ENCODE results near the gene PLEKHS1. TPM values are rescaled to one million over a fixed set of nuclear protein-coding genes. Genes with fewer than 3 reads are reported as not detected.

Gene PLEKHS1
- total RNA-seq, 1 experiment from 2014 or later = not detected

GRCh38 chr10:113742466-113742865, 9.0 kb upstream of the PLEKHS1 start:
- no peak overlapping the region for H2AFZ ChIP-seq (ENCODE audit: low read depth, low read length, poor library complexity, severe bottlenecking)
- ChIA-PET POLR2A (no interaction called here), RAD21 (ENCODE audit: low non-redundant PET in 1 of 2, low total read pairs in 2 of 2, uncharacterized antibody in 2 of 2, unreplicated experiment in 2 of 2) (interaction anchor here in 1 of 2 experiments (0.6 kb wide), 1 partner anchor 370 kb away, joined by 4 read pairs; no protein-coding TSS in a partner anchor), CTCF (no interaction called here)
- intact Hi-C loops (cut with micrococcal nuclease) = no loop called here
- no peak overlapping the region for H3K4me3 ChIP-seq (replicated peaks in 1 of 2; ENCODE audit: low read depth in 1 of 2, low read length in 2 of 2)
- H3K4me1 ChIP-seq (ENCODE audit: control insufficient read depth in 1 of 2, insufficient read depth in 2 of 2, low read length in 2 of 2) = peaks cover 0 to 4% of the 10 kb centered on the region in 2 experiments; a peak in 1 of 4 replicates
- no peak for TF ChIP-seq FOSL1 (IDR thresholded peaks at IDR 0.05; ENCODE audit: low read depth)
- TF ChIP-seq SIN3A (IDR thresholded peaks at IDR 0.05; ENCODE audit: low read depth) = no peak
- TF ChIP-seq ZBTB33 (IDR thresholded peaks at IDR 0.05; ENCODE audit: extremely low read depth, insufficient replicate concordance, low read length) = no peak
- no peak for TF ChIP-seq ZFX (IDR thresholded peaks at IDR 0.05)
- TF ChIP-seq ATF3 (IDR thresholded peaks at IDR 0.05) = no peak
- no peak for TF ChIP-seq POLR2A (IDR thresholded peaks at IDR 0.05; ENCODE audit: borderline replicate concordance, extremely low read depth, insufficient read depth, insufficient read length)
- TF ChIP-seq MAX (IDR thresholded peaks at IDR 0.05) = no peak
- TF ChIP-seq SRF (IDR thresholded peaks at IDR 0.05; ENCODE audit: low read depth) = no peak
- no peak for TF ChIP-seq CBX3 (IDR thresholded peaks at IDR 0.05; ENCODE audit: low read depth)
- TF ChIP-seq SP1 (IDR thresholded peaks at IDR 0.05; ENCODE audit: low read depth) = no peak
- no peak for TF ChIP-seq CTCF (IDR thresholded peaks at IDR 0.05 in 2 of 3, conservative IDR thresholded peaks at IDR 0.05 in 1 of 3; ENCODE audit: borderline replicate concordance in 1 of 3, insufficient read depth in 1 of 3, low read depth in 2 of 3, low read length in 2 of 3)
- TF ChIP-seq YY1 (IDR thresholded peaks at IDR 0.05; ENCODE audit: extremely low read depth, insufficient replicate concordance, low read depth, low read length) = no peak
- no peak for TF ChIP-seq ELF1 (IDR thresholded peaks at IDR 0.05; ENCODE audit: borderline replicate concordance, low read depth)
- no peak for TF ChIP-seq JUND (IDR thresholded peaks at IDR 0.05)
- BruUV-seq (replicated peaks) = no TSS peak
- no peaks in the 10 kb centered on the region for H4K20me1 ChIP-seq (ENCODE audit: insufficient read depth)
- H3K79me2 ChIP-seq (ENCODE audit: insufficient read depth, low read length) = no peaks in the 10 kb centered on the region
- no peaks in the 10 kb centered on the region for H3K36me3 ChIP-seq (ENCODE audit: control insufficient read depth in 1 of 2, insufficient read depth in 2 of 2, low read length in 2 of 2)
- no peaks in the 10 kb centered on the region for H3K27me3 ChIP-seq (ENCODE audit: insufficient read depth, low read length)
- H3K27ac ChIP-seq (ENCODE audit: low read depth, low read length) = no peak overlapping the region
- ATAC-seq (no peak), DNase-seq (ENCODE audit: low read depth, low spot score) (no peak)
- no peaks in the 10 kb centered on the region for H3K9me3 ChIP-seq (ENCODE audit: control insufficient read depth in 1 of 2, insufficient read depth in 1 of 2, low read depth in 1 of 2, low read length in 2 of 2)
- no peak overlapping the region for H3K4me2 ChIP-seq (ENCODE audit: low read length)
- no peaks in the 10 kb centered on the region for H3K9me2 ChIP-seq (ENCODE audit: insufficient read depth)
- no peak overlapping the region for H3K9ac ChIP-seq (ENCODE audit: low read length)

Measured in HCT116 (cell line).